GM21367 (cell line): ENCODE measurements around the gene AHSG.

ENCODE experiments used
- ATAC-seq: cut with Tn5 transposase; IDR thresholded peaks from one replicate; pipeline ENCODE4 v1.9.1; 2021; ENCODE audit not compliant: unreplicated experiment

The AHSG gene

DNA sequence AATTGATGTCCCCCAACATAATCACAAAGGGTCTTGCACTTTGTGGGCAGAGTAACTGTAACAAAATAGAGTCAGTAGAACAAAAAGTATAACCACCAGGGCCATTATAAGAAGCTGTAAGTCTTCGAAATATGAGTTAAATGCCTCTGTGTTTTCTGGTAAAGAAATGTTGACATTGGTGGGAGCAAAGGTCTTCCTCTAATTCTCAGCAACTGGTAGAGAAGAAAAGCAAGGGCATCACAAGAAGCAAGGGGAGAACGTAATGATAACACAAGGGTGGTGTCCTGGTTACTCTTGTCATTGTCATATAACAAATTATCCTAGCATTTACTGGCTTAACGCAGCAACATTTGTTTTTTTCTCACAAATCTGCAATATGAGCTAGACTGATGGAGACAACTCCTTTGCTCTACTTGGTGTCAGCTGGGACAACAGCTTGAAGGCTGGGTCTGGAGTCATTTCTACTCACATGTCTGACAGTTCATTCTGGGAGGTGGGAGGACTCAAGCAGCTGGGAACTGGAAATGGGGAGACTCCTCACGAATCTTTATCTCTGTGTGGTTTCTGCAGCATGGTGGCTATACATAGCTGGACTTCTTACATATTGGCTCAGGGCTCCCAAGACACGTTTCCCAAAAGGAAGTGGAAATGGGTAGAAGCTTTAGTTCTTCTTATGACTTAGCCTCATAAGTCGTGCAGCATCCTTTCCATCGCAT lies 22.1 kb upstream of the AHSG start:
- ATAC-seq: no peak

DNA sequence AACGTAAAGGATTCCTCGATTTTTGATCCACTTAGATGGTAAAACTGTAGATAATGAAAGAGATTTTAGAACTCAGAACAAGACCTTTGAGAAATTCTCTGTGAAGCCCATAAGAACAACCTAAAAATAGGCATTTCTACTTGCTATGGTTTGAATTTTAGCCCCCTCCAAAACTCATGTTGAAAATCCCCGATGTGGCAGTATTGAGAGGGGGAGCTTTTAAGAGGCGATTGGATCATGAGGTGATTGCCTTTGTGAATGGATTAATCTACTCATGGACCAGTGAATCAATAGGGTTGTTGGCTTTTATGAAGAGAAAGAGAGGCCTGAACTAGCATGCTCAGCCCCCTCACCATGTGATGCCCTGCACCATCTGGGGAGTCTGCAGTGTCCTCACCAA lies 20.2 kb upstream of the AHSG start:
- ATAC-seq: no peak

DNA sequence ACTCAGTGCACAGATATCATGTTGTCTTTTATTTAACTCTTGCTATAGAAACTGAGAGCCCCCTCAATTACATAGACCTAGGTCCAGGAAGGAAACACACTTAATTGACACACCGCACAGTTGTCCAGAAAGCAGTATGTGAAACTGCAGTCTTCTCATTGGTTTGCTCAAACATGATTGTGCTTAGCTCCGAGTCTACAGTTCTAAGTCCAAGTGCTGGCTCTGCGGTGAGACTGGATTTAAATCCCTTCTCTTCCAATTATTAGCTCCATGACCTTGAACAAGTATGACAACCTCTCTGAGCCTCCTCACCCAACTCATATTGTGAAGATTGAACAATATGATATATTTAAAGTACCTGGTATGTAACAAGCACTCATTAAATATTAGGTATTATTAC lies 19.0 kb upstream of the AHSG start:
- ATAC-seq: no peak

DNA sequence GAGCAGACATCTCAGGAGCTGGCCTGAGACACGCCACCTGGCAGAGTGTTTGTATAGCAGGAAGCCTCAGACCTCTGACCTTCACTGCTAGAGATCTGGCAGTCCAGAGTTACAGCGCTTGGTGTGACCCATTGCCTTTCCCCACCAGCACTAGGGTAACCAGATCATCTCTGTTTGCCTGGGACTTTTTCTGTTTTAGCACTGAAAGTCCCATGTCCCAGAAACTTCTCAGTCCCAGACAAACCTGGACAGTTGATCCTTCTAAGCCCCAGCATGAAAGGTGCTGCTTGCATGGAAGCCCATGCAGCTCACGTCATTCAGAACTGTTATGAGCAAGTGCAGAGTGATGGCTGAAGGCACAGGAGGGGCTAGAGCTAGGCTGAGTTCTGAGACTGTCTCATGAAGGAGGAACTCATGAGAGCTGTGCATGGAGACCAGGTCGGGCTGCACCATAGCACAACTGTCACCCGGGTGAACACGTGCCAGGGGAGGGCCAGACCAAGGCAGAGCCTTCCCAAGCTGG lies 18.2 kb upstream of the AHSG start:
- ATAC-seq: no peak

DNA sequence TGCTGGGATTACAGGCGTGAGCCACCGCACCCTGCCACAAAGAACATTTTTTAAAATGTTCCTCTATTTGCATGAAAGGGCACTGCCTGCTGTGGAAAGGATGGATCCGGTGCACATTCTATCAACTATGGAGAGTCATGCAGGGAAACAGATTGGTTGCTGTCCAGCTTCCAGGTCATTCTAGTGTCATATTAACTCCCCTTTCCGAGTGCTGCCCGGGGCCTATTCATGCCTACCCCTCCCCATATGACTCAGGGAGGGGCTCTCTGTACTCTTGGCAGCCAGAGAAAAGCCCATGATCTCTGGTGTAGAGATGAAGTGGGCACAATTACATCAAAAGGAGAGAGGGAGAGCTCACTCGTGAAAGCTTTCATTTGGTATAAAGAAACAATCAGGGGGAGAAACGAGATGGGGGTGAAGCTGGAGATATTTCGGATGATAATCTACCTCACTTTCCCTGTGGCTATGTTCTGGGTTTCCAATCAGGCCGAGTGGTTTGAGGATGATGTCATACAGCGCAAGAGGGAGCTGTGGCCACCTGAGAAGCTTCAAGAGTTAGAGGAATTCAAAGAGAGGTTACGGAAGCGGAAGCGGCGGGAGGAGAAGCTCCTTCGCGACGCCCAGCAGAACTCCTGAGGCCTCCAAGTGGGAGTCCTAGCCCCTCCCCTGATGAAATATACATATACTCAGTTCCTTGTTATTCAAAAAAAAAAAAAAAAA lies 16.1 kb upstream of the AHSG start:
- ATAC-seq: no peak

DNA sequence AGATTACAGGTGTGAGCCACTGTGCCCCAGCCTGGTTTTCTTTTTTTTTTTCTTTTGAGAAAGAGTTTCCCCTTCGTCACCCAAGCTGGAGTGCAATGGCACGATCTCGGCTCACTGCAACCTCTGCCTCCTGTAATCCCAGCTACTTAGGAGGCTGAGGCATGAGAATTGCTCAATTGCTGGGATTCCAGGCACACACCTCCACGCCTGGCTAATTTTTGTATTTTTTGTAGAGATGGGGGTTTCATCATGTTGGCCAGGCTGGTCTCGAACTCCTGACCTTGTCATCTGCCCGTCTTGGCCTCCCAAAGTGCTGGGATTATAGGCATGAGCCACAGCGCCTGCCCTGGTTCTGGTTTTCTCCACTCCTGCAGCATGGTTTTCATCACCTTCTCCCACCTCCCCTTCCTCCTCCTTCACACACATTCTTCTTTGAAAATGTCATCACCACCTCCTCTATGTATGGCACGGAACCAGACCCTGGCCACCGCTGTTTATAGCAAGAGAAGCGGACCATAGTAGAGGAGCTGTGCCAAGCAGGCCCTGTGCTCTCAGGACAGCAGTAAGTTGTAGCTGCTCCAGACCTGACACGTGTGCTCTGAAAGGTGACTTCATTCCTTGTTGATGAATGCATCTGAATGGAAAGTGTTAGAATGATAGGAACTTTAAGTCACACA lies 14.6 kb upstream of the AHSG start:
- no peak for ATAC-seq

DNA sequence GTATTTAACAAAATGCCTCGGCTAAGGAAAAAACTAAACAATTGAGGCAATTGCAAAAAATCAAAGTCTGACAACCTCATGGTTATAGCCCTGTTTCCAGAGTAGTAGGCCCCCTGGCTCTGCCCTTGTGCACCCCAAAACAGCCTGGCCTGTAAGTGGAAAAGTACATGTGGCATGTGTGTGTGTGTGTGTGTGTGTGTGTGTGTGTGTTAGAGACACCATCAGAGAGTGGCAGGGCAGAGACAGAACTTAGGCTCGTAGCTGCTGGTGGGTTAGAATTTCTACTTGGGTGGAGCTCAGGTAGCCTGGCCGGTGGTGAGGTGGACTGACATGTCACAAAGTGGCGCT lies 14.1 kb upstream of the AHSG start:
- ATAC-seq: no peak

DNA sequence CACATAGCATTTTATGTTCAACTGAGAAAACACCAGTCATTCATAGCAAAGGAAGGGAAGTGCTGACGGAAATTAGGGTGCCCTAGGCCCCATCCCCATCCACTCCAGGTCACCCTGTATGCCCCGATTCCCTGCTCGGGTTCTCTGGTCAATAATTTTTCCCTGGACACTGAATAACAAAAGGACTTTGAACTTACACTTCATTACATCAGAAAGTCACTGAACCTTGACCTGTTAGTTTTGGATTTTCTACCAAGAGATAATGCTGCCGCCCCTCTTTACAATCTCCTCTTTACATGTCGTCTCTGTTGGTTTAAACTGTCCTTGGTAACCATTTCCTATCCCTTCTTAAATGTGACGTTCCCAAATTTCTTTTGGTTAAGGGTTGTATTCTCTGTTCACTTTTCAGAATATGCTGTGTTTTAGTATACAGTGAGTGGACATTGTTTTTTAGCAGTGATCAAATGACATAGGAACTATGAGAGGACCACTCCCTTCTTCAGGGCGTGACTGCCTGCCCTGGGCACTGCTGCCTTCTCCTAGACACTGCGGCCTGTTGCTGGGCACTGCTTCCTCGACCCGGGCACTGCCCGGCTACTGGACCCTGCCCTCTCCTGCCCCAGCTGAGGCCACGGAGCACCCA lies 13.6 kb upstream of the AHSG start:
- no peak for ATAC-seq

DNA sequence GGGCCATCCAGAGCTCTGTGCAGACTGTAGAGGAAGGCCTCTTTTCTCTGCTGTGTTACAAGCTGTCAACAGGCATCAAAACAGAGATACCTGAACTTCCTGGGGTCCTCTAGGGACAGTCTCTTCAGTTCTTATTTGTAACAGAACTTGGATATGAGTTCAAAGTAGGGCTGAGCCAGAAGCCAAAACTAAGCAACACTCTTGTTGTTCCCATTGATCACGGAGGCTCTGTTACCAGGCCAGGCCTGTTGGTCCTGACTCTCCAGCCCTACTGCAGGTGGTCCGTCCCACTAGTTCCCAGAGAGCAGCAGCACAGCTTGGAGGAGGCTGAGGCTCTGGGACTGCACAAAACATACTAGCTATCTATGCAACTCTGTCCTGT lies 13.1 kb upstream of the AHSG start:
- ATAC-seq: no peak

DNA sequence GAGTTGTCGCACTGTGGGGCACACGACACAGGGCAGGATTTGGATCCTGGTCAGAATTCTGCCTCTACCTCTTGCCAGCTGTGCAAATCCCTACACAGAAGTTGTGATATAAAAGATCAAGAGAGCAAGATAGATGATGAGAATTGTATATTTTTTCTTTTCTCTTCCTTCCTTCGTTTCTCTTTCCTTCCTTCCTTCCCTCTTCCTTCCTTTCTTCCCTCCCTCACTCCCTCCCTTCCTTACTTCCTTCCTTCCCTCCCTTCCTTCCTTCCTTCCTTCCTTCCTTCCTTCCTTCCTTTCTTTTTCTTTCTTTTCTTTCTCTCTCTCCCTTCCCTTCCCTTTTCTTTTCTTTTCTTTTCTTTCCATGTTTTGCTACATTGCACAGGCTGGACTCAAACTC lies 12.0 kb upstream of the AHSG start:
- ATAC-seq: no peak

DNA sequence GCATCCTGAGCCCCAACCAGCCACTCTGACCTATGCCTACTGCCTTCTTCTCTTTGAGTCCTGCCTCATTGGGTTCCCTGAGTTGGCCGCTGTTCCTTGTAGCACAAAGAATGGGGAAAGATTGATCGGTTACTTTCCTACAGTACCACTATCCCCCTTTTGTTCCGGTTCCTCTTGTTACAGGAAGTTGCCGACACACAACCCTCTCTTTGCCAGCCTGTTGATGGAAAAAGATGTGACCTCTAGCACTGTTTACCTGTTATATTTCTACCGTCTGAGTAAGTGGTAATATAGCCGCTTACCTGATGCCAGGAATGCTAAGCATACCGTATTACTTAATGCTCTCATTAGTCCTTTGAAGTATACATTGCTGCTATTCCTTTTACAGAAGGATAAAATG lies 9.7 kb upstream of the AHSG start:
- no peak for ATAC-seq

DNA sequence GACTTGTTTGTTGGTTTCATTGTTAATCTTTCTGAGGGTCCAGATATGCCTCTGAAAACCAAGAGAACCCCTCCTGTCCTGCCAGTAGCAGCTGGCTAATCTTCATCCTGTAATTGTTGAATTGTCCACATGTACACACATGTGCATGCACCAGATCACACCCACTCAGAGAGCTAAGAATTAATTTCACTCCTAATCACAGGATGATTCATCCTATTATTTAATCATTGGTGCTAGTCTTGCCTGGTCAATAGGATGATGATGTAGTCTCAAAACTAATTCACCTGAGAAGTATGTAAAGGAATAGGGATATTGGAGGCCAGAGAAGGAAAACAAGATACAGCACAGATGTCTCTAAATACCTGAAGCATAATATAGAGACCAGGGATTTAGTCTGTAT lies 7.8 kb upstream of the AHSG start:
- ATAC-seq: no peak

DNA sequence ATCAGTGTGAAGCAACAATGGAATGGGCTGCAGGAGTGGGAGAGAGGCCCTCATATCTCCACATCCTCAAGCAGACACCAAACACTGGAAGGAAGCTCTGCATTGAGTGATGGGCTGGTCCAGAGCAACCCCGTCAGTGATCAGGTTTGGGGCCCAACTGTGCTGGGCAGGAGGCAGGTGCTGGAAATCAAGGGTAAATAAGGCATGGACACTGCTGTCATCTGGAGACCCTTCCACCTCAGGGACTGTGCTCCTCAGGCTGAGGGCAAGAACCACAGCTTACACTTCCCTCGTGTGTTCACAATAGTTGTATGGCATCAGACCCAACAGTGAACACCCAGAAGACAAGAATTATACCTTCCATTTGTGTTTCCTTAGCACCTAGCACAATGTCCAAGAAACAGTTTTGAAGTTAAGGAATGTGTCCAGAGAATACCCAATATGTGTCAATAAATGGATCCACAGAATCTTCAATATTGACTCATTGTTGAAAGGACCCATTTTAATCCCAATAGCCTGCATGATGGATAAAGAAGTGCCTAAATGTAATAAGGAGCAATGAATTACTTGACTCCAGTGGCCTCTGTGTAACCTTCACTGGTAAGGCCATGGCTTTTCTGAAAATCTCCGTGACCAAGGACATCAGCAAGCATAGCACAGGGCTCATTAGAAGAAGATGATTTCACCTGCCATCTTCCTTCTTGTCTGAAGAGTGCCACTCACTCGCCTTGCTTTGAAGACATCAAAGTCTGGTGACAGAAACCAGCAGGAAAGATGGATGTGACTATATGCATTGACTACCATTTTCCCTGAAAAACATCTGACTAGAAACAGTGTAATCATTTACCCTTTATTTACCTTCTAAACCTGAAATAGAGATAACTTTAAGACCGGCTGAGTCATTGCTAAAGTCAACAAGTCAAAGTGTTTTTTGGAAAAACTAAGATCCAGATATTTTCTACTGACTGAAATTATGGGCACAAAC lies 7.0 kb upstream of the AHSG start:
- no peak for ATAC-seq

DNA sequence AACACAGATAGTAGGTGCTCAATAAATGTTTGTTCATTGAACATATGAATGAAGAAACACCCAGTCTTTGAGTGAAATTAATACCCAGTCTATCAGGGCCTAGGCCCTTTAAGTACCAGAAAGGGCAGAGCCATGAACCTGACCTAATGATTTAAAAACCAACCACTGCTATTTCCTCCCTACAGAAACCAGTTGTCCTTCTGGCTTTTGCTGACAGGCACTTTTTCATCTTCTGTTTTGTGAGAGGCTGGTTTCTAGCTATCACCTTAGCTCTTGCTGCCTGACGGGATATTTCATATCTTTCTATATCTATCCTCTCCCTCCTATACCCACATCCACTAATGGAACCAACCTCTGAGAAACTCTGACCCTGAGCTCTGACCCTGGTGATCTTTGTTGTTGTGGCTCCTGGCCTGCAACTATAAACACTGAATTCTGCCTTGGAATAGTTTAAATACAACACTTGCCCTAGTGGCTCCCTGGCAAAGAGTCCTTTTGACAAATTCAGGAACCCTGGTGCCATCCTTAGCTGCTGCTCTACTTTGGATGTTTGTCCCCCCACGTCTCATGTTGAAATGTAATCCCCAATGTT lies 4.1 kb upstream of the AHSG start:
- no peak for ATAC-seq

DNA sequence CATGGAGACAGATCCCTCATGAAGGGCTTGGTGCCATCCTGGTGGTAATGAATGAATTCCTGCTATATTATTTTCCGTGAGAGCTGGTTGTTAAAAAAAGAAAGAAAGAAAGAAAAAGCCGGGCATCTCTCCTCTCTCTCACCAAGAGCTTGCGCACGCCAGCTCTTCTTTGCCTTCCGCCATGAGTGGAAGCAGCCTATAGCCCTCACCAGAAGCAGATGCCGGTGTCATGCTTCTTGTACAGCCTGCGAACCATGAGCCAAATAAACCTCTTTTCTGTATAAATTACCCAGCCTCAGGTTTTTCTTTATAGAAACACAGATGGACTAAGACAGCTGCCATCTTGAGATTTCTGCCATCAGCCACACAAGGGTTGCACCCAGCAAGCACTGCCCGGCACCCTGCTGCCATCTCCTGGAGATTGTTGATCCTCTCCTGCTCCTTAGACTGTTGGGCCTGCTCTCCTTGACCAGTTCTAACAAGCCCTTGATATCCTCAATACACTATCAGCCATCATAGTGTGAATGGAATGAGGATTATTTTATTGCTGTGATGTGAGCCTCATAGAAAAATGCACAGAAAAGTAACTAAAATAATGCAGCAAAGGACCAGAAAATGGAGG lies 3.5 kb upstream of the AHSG start:
- no peak for ATAC-seq

DNA sequence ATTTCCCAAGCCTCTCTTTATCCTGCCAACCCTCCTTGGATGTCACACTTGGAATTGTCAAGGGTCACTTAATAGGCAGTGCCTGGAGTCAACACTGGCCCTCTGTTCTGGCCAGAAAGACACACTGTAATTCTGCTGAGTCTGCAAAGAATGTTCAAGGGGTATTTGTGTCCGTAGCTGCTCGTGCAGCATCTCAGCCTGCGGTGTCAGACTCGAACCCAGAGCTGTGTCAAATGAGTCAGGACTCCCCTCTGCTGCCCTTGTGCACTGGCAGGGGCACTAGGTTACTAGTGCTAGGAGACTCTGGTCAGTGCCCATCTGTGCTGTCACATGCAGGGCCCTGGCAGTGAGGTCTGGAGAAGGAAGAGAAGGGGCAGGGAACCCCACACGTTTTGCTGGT lies 795 bp upstream of the AHSG start:
- no peak for ATAC-seq

DNA sequence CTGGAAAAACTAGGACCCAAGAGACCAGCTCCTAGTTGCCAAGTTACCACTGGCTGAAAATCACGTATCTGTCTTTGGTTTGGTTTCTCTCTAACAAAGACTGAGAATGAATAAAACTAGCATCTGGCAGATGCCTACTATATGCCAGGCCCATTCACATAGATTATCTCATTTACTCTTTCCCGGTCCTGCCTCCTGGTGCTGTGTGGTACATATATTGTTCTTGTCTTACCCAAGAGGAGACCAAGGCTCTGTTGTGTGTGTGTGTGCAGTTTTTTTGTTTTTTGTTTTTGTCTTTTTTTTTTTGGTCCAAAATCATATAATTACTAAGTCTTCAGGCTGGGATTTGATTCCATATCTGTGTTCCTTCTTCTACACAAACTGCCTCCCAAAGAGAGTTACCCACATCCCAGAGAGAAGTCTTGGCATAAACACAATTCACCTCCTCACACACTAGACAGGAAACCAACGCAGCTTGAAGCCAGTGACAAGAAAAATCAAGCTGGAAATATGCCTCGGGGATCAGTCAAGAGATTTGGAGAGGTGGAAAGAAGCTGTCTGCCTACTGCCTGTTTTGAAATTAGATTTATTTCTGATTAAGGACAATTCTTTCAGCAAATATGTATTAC lies 891 bp downstream of the AHSG start:
- ATAC-seq: no peak

DNA sequence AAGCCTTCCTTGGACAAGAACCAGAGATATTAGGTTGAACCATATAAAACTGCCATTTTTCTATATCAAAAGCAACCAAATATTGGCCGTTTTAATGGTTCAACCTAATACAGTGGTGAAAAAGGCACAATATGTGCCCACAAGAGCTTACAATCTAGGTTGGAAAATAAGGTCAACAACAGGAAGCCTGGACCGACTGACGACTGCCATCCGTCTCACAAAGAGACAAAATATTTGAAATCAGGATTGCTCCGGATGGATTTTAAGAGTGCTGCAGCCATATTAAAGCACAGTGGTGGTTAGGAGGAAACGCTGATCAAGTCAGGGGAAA lies 1.4 kb downstream of the AHSG start:
- ATAC-seq: no peak
